Frontal cortex (tissue), 4 donors: ENCODE measurements around the gene NSUN3. TPM values are rescaled to one million over a fixed set of nuclear protein-coding genes. Genes with fewer than 3 reads are reported as not detected.
A peak's percentile ranks its signal among the peaks of the same experiment; 100 is the strongest.
"Not testable (repeated sequence)": the region's sequence is repeated elsewhere in the genome, so short reads cannot be mapped to it uniquely, and the experiment has no call there.

Source experiments
- DNase-seq, 2 donors: peaks; one replicate each; pipeline ENCODE4 v3.0.0; 2012; ENCODE audit warnings: low spot score in 2 of 2
- FAIRE-seq: peaks from 2 replicates; lab custom pipeline; 2012; peaks lifted over from hg19 to GRCh38; lab: Jason Lieb, UNC
- total RNA-seq: library from RNA; depleted of rRNA; stranded (reverse); fragments of >200 nt; gene quantifications from one replicate; pipeline ENCODE4 v1.2.3, GENCODE V29; 2014
- donor health status: control.
- donor health status: control.
- donor health status: control.

The NSUN3 gene
- total RNA-seq = 26.9 TPM

DNA sequence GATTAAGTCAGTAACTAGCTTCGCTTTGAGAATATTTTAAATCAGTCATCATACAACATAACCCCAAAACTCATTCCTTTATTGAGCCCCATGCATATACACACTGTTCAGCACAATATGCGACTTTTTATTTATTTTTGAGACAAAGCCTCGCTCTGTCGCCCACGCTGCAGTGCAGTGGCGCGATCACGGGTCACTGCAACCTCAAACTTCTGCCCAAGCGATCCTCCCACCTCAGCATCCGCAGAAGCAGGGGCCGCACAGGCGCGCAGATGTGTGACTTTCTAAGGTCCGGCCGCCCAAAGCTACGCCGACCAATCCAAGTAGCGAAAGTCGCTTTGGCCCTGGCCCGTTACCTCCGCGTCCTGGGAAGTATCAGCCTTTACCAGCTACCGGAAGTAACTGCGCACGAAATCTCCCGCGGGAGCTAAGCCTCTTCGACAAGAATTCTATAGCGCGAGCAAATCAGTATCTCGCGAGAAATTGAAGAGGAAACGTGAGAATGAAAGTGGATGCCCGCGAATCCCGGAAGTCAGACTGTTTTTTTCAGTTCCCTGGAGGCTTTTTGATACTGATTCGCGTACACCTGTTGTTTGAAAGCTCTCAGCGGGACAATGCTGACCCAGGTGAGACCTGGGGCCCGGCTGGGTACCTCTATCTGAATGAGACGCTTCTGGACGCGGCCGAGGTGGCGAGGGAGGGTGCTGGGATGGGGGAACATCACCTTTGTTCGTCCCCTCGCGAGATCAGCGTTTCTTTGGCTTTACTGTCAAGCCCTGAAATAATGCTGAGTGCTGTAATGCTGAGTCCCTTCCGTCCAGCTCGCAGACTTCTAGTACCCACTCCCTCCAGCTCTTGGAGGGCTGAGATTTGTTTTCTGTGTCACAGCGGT, at the start of gene NSUN3, which contains the start of gene DHFR2:
NSUN3 (plus strand) TSS at position 549 of the 892 bp plus-strand sequence; CDS start at position 615, 66 bp downstream.
DHFR2 (minus strand) TSS at position 404 of the 892 bp plus-strand sequence. CDS start 1,405 bp downstream, outside the sequence.
- DNase-seq (peak; percentile 20 to 63), FAIRE-seq (no peak)

DNA sequence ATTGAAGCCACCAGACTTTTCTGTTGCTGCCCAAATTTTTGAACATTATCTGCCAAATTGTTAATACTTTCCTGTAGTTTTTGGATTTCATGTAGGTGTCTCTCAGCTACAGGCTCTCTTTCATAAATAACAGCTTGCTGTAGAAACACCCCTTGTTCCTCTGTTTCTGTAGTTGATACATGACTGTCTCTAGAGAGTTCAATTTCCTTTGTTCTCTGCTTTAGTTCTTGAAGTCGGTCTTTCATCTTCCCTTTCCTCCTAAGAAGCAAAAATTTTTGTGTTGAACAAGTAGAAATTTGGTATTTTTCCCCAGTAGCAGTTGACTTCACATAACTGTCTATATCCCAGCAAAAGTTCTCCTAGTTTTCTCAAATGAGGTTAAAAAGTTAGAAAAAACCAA, 47.8 kb upstream of the NSUN3 start:
- FAIRE-seq (no peak), DNase-seq (no peak)

DNA sequence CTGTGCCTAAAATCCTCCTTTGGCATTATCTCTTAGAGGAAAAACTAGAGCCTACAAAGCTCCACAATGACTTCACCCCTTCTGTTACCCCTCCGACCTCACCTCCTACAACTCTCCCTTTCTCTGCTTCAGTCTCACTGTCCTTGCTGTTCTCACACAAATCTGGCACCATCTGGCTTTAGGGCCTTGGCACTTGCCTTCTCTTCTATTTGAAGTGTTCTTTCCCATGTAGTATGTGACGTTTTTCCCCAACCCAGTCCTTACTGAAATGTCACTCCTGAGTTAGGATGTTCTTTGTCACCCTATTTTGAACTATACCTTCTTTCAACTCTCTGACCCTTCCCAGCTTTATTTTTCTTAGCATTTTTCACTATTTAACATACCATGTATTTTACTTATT, 43.2 kb upstream of the NSUN3 start:
- FAIRE-seq (no peak), DNase-seq (no peak)

DNA sequence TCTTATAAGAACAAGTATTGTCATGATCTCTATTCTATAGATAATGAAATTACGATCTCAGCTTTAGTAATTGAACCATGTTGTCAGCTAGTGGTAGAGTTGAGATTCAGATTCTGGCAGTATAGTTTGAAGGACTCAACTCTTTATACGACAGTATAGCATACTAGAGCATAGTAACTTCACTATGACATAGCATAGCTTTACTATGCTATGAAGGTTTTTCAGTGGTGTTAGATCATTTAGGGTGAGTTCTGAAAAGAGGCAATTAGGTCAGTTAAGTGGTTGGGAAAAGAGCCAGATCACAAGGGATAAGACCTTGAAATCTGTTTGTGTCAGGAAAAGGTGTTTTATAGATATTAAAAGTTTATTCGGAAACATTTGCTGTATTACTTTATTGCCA, 42.6 kb upstream of the NSUN3 start:
- no peak for FAIRE-seq
- DNase-seq = no peak

DNA sequence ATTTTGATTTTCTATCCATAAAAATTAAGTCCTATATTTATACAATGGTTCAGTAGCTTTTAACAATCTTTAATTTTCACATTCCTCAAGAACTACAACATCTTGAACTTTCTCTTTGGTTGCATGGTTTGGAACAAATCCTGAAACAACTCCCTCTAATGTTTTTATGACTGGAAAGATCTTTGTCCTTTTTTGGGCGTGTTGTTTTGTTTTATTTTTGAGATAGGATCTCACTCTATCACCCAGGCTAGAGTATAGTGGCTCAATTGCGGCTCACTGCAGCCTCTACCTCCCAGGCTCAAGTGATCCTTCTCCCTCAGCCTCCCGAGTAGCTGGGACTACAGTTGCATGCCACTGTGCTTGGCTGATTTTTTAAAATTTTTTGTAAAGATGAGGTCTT, 38.5 kb upstream of the NSUN3 start:
- DNase-seq = no peak

DNA sequence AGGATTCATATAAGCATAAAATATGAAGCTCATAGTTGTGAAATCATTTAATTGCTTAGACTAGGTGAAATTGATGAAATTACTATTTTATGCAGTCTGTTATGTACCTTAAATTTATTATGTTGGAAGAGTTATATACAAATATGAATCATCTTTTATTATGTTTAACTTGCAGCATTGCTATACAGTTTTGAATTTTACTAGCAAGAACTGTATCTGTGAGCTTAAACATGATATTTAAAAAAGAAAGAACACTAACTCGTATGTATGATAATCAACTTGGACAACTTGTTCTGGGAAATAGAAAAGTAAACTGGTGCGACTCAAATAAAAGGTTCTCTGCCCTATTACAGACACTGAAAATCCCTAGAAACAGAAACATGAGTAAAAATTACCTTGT, 36.2 kb upstream of the NSUN3 start:
- FAIRE-seq = no peak
- no peak for DNase-seq

More for the DNA sequence above, 38.5 kb upstream of the NSUN3 start:
- FAIRE-seq = no peak

DNA sequence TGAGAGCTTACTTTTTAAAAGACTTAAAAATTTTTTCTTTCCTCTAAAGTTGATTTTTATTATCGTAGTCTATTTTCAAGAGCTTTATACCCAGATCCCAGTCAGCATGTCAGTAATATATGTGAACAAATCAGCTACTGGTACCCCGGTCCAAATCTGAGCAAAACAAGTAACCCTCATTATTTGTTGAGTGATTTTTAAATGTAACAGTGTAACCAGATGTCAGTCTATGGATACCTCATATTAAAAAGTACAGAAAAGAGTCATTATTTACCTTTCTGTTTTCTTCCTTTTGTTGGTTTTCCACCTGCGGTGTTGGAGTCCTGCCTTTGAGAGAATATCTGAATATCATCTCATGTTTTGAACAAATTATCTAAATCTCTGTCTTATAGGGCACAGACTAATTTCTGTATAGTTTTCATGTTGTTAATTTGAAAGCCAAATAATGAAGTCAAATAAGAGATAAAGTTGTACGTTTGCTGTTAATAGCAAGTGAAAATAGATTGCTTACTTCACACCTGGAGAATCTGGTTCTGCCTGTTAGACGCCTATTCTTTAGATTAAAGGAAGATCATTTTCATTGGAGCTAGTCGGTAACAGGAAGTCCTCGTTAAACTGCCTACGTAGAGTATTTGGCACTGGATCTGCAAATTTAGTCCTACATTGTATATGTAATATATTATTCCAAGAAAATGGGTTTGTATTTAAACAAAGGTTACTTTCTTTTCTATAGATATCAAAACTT, 34.6 kb upstream of the NSUN3 start, which contains the start of gene STX19:
STX19 (minus strand) TSS at position 505 of the 745 bp plus-strand sequence. CDS start 13,328 bp downstream, outside the sequence.
- DNase-seq (no peak), FAIRE-seq (no peak)

DNA sequence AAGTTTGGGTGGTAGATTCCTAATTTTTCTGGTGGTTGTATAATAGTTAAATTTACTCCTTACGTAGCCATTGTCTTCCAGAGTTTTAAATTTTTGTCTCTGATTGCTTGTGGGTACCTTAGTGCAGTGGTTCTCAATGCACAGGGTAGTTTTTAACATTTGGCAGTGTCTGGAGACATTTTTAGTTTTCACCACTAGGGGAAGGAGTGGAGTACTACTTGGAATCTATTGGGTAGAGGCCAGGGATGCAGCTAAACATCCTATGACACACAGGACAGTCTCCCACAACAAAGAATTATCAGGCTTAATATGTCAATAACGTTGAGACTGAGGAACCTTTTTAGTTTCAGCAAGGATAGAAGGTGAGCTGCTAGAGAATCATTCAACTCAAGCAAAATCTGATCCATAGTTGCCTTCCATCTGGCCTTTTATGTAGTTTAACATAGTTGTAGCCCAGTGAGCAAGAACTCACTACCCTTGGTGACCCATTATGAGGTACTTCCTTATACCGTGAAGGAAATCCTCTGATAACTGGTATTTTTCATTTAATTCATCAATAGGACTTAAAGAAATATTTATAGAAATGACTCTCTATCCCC, 25.9 kb upstream of the NSUN3 start:
- FAIRE-seq = no peak
- DNase-seq = no peak

DNA sequence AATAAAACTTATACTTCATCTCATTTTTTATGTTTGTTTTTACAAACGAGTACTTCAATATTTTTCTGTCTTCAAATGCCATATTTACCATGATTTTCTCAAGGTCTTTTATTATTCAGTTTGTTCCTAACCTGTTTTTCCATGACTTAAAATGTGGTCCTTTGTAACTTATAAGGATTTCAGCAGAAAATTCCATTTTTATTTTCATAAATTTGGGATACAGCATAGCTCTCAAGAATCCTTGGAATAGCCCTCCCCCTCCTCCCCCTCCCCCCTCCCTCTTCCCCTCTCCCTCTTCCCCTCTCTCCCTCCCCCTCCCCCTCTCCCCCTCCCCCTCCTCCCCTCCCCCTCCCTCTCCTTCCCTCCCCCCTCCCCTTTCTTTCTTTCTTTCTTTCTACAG, 19.6 kb upstream of the NSUN3 start:
- no peak for DNase-seq
- no peak for FAIRE-seq

DNA sequence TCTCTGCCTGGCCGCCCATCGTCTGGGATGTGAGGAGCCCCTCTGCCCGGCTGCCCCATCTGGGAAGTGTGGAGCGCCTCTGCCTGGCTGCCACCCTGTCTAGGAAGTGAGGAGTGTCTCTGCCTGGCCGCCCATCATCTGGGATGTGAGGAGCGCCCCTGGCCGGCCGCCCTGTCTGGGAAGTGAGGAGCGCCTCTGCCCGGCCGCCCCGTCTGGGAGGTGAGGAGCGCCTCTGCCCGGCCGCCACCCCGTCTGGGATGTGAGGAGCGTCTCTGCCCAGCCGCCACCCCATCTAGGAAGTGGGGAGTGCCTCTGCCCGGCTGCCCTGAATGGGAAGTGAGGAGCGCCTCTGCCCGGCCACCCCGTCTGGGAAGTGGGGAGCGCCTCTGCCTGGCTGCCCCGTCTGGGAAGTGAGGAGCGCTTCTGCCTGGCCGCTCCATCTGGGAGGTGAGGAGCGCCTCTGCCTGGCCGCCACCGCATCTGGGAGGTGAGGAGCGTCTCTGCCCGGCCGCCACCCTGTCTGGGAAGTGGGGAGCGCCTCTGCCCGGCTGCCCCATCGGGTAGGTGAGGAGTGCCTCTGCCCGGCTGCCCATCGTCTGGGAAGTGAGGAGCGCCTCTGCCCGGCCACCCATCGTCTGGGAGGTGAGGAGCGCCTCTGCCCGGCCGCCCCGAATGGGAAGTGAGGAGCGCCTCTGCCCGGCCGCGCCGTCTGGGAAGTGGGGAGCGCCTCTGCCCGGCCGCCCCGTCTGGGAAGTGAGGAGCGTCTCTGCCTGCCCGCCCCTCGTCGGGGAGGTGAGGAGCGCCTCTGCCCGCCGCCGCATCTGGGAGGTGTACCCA, 18.5 kb upstream of the NSUN3 start:
- FAIRE-seq = not testable (repeated sequence)

DNA sequence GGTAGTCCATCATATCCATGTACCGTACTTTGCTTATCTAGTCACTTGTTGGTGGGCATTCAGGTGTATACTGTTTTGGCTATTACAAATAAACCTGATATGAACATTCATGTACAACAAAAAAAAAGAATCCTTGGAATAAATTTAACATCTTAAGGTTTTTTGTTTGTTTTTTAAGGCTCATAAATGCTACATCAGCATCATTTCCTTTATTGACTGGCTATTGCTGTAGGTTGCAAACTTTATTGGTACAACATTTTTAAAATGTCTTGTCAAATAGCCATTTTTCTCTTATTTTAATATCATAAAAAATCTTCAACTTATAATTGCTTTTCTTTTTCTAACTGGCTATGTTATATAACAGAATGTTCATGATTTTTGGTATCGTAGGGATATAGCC, 16.3 kb upstream of the NSUN3 start:
- DNase-seq (no peak), FAIRE-seq (no peak)

More for the DNA sequence above, 18.5 kb upstream of the NSUN3 start:
- not testable (repeated sequence) for DNase-seq

DNA sequence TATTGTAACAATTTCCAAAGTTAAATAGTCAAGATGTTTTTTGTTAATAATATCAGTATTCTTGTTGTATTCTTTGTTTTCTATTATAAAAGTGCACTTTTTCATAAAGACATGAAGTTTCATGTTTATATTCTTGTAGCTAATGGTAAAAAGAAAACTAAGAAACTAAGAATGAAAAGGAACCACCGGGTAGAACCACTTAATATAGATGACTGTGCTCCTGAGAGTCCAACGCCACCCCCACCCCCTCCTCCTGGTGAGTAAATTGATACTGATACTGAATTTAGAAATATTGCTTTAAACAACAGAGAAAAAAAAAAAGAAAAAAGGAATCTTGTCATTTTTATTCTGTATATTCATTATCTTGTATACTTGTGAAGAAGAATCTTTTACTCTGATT, 13.6 kb upstream of the NSUN3 start:
- DNase-seq (no peak), FAIRE-seq (peak; percentile 48)

DNA sequence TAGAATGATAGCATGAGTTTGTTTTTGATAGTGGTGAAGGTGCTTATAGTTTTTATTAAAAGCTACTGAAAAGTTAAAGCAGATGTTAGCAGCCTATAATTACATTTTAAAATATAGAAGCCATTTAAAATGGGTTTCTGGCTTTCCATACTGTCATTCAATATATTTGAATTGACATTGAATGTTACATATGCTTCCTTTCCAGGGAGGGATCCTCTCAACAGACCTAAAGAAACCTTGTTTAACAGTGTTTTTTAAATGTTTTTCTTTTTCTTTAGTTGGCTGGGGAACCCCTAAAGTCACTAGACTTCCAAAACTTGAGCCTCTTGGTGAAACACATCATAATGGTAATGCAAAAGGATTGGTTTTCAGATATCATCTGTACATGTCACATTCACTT, 12.3 kb upstream of the NSUN3 start:
- no peak for DNase-seq
- FAIRE-seq = no peak

DNA sequence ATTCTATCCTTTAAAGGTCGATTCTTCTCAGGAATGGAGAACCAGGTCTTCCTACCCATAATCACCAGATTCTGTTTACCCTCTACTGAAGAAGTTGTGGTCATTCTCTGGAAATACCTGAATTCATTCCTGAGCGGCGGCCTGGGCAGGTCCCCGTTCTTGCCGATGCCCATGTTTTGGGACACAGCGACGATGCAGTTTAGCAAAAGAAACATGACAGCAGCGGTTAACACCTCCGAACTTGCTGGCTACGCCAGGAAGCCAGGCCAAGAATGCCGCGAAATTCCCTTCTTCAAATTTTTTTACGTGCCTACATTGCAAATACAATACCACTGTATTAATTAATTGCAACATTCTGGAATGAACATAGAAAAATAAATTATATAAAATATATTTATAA, 1.6 kb upstream of the NSUN3 start:
- FAIRE-seq = no peak
- DNase-seq = no peak

DNA sequence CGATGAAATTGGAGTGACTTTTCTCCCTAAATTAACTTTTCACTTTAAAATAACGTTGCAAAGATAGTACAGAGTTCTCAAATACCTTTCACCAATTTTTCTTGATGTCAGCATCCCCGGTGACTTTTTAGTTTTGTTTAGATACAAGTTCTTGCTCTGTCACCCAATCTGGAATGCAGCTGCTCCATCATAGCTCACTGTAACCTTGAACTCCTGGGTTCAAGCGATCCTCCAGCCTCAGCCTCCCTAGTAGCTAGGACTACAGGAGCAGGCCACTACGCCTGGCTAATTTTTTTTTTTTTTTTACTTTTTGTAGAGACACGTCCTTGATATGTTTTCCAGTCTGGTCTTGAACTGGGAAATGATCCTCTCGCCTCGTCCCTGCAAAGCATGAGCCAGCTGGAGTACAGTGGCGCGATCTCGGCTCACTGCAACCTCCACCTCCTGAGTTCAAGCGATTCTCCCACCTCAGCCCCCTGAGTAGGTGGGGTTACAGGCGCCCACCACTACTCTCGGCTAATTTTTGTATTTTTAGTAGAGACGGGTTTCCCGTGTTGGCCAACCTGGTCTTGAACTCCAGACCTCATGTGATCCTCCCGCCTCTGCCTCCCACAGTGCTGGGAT, 747 bp downstream of the NSUN3 start:
- FAIRE-seq (no peak), DNase-seq (no peak)

DNA sequence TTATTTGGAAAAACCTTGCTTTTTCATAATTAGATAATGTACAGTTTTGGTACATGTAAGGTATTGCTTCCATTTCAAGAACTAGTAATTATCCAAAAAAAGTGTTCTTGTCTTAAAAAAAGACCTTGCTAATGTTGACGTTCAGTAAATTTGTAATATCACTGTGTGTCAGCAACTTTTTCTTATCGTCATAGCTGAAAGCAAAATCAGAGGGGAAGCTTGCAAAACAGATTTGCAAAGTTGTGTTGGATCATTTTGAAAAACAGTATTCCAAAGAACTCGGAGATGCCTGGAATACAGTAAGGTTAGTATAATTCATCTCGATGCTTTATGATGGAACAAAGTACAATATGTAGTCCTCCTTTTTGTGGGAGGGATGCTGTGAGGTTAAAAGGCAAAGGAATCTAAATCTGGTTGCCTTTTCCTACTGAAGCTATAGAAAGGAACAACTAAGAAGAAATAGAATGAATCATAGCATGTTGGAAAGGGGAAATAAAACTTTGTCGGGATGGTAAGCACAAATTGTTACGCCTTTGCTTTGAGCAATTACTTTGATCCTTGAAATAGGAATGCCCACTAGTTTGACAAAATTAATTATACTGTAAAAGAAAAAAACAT, 1.5 kb downstream of the NSUN3 start:
- FAIRE-seq = no peak
- no peak for DNase-seq

DNA sequence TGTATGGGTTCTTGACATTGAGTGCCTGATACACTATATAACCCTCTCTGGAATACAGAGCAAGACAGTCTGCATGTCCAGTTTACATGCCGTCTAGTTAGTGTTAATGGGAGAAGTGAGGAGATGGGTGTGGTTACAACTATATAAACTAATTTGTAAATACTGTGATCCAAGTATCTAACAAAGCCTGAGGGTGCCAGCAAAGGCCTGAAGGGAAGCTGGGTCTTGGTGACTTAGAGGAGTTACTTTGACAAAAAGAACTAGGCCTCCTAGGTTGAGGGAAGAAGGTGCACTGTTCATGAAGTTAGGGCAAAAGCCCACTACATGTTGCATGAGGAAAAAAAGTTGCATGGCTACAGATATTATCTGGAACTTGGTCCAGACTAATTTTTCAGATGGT, 2.3 kb downstream of the NSUN3 start:
- no peak for DNase-seq
- FAIRE-seq = no peak

DNA sequence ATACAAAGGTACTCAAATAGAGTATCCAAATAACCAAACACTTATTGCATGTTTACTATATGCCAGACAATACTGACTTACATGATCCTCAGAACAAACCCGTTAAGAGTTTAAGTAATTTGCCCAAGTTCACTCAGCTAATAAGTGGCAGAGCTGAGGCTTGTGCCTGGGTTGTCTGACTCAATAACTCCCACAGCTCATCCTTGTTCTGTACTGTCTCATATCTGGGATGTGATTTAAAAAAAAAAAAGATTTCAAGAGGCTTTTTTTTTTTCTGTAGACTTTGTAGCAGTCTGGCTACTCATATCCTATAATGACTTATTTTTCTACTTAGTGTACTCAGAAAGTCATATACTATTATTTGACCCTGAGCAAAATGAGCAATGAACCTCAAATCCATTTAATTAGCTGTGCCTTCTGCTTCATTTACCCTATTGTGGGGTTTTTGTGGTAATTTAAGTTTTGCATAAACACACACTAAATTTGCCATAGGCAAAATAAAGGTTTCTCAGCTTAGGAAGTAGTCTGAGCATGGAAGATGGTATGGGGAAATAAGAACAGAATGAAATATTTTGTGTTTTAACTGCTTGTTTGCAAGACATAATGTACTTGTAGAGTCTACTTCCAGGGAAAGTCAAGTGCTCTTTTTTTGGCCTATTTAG, 3.1 kb downstream of the NSUN3 start:
- no peak for FAIRE-seq
- no peak for DNase-seq
